Measurements from ENCODE around the gene TKT.

TKT gene

GRCh38 chr3:53242155-53242554, 13.7 kb downstream of the TKT start:
- H3K4me3 ChIP-seq (ENCODE audit: low read depth in 1 of 5, low read length in 5 of 5) = no peak overlapping the region
- peak overlapping the region in 2 of 5 donors; percentile 39 to 44 for H3K9ac ChIP-seq (ENCODE audit: low read length in 5 of 5)
- peak overlapping the region; percentile 77 for H3K27ac ChIP-seq (ENCODE audit: low read depth, low read length)
- no peaks in the 10 kb centered on the region for H3K9me3 ChIP-seq (ENCODE audit: control insufficient read depth in 5 of 5, low read length in 5 of 5)
- H3K27me3 ChIP-seq (ENCODE audit: control insufficient read depth in 5 of 5, insufficient read depth in 4 of 5, low read length in 5 of 5) = no peaks in the 10 kb centered on the region
- peaks cover 5 to 77% (median 48%) of the 10 kb centered on the region in 5 donors for H3K4me1 ChIP-seq (ENCODE audit: control insufficient read depth in 5 of 5, insufficient read depth in 5 of 5, low read length in 5 of 5)
- H3K36me3 ChIP-seq (ENCODE audit: control insufficient read depth in 5 of 5, insufficient read depth in 5 of 5, low read length in 5 of 5) = peaks cover 0 to 52% (median 48%) of the 10 kb centered on the region in 5 donors

- peak overlapping the region in 4 of 5 donors; percentile 4 to 39 (median 8) for H3K9ac ChIP-seq (ENCODE audit: low read length in 5 of 5)
- H3K4me1 ChIP-seq (ENCODE audit: control insufficient read depth in 5 of 5, insufficient read depth in 5 of 5, low read length in 5 of 5) = peaks cover 5 to 82% (median 56%) of the 10 kb centered on the region in 5 donors
Measured at GRCh38 chr3:53240989-53241972, 14.5 kb downstream of the TKT start.

GRCh38 chr3:53239800-53240199, 16.0 kb downstream of the TKT start:
- no peak overlapping the region for H3K4me3 ChIP-seq (ENCODE audit: low read depth in 1 of 5, low read length in 5 of 5)
- peak overlapping the region; percentile 77 for H3K27ac ChIP-seq (ENCODE audit: low read depth, low read length)
- peaks cover 6 to 92% (median 67%) of the 10 kb centered on the region in 5 donors for H3K4me1 ChIP-seq (ENCODE audit: control insufficient read depth in 5 of 5, insufficient read depth in 5 of 5, low read length in 5 of 5)
- peak overlapping the region in 2 of 5 donors; percentile 21 to 53 for H3K9ac ChIP-seq (ENCODE audit: low read length in 5 of 5)
- no peaks in the 10 kb centered on the region for H3K27me3 ChIP-seq (ENCODE audit: control insufficient read depth in 5 of 5, insufficient read depth in 4 of 5, low read length in 5 of 5)
- no peaks in the 10 kb centered on the region for H3K9me3 ChIP-seq (ENCODE audit: control insufficient read depth in 5 of 5, low read length in 5 of 5)
- H3K36me3 ChIP-seq (ENCODE audit: control insufficient read depth in 5 of 5, insufficient read depth in 5 of 5, low read length in 5 of 5) = peaks cover 0 to 69% (median 62%) of the 10 kb centered on the region in 5 donors

More at GRCh38 chr3:53240989-53241972, 14.5 kb downstream of the TKT start:
- no peaks in the 10 kb centered on the region for H3K27me3 ChIP-seq (ENCODE audit: control insufficient read depth in 5 of 5, insufficient read depth in 4 of 5, low read length in 5 of 5)
- H3K4me3 ChIP-seq (ENCODE audit: low read depth in 1 of 5, low read length in 5 of 5) = no peak overlapping the region
- H3K9me3 ChIP-seq (ENCODE audit: control insufficient read depth in 5 of 5, low read length in 5 of 5) = no peaks in the 10 kb centered on the region
- peaks cover 0 to 56% (median 54%) of the 10 kb centered on the region in 5 donors for H3K36me3 ChIP-seq (ENCODE audit: control insufficient read depth in 5 of 5, insufficient read depth in 5 of 5, low read length in 5 of 5)
- H3K27ac ChIP-seq (ENCODE audit: low read depth, low read length) = peak overlapping the region; percentile 77

GRCh38 chr3:53238886-53239285, 16.9 kb downstream of the TKT start:
- peak overlapping the region in 1 of 5 donors; percentile 30 for H3K9ac ChIP-seq (ENCODE audit: low read length in 5 of 5)
- no peak overlapping the region for H3K4me3 ChIP-seq (ENCODE audit: low read depth in 1 of 5, low read length in 5 of 5)
- H3K9me3 ChIP-seq (ENCODE audit: control insufficient read depth in 5 of 5, low read length in 5 of 5) = no peaks in the 10 kb centered on the region
- peaks cover 6 to 92% (median 66%) of the 10 kb centered on the region in 5 donors for H3K4me1 ChIP-seq (ENCODE audit: control insufficient read depth in 5 of 5, insufficient read depth in 5 of 5, low read length in 5 of 5)
- peaks cover 0 to 78% (median 70%) of the 10 kb centered on the region in 5 donors for H3K36me3 ChIP-seq (ENCODE audit: control insufficient read depth in 5 of 5, insufficient read depth in 5 of 5, low read length in 5 of 5)
- H3K27ac ChIP-seq (ENCODE audit: low read depth, low read length) = peak overlapping the region; percentile 77
- H3K27me3 ChIP-seq (ENCODE audit: control insufficient read depth in 5 of 5, insufficient read depth in 4 of 5, low read length in 5 of 5) = no peaks in the 10 kb centered on the region

GRCh38 chr3:53238051-53238850, 17.6 kb downstream of the TKT start:
- peaks cover 0 to 83% (median 72%) of the 10 kb centered on the region in 5 donors for H3K36me3 ChIP-seq (ENCODE audit: control insufficient read depth in 5 of 5, insufficient read depth in 5 of 5, low read length in 5 of 5)
- peak overlapping the region in 1 of 5 donors; percentile 59 for H3K9ac ChIP-seq (ENCODE audit: low read length in 5 of 5)

GRCh38 chr3:53236112-53236841, 19.5 kb downstream of the TKT start:
- no peaks in the 10 kb centered on the region for H3K9me3 ChIP-seq (ENCODE audit: control insufficient read depth in 5 of 5, low read length in 5 of 5)
- peak overlapping the region in 1 of 5 donors; percentile 20 for H3K4me3 ChIP-seq (ENCODE audit: low read depth in 1 of 5, low read length in 5 of 5)
- H3K27me3 ChIP-seq (ENCODE audit: control insufficient read depth in 5 of 5, insufficient read depth in 4 of 5, low read length in 5 of 5) = no peaks in the 10 kb centered on the region
- H3K27ac ChIP-seq (ENCODE audit: low read depth, low read length) = peak overlapping the region; percentile 77
- H3K9ac ChIP-seq (ENCODE audit: low read length in 5 of 5) = peak overlapping the region; percentile 16 to 71 (median 51)
- peaks cover 0 to 93% (median 82%) of the 10 kb centered on the region in 5 donors for H3K36me3 ChIP-seq (ENCODE audit: control insufficient read depth in 5 of 5, insufficient read depth in 5 of 5, low read length in 5 of 5)
- H3K4me1 ChIP-seq (ENCODE audit: control insufficient read depth in 5 of 5, insufficient read depth in 5 of 5, low read length in 5 of 5) = peaks cover 3 to 91% (median 57%) of the 10 kb centered on the region in 5 donors

More at GRCh38 chr3:53238051-53238850, 17.6 kb downstream of the TKT start:
- H3K27me3 ChIP-seq (ENCODE audit: control insufficient read depth in 5 of 5, insufficient read depth in 4 of 5, low read length in 5 of 5) = no peaks in the 10 kb centered on the region
- peaks cover 3 to 92% (median 65%) of the 10 kb centered on the region in 5 donors for H3K4me1 ChIP-seq (ENCODE audit: control insufficient read depth in 5 of 5, insufficient read depth in 5 of 5, low read length in 5 of 5)
- H3K4me3 ChIP-seq (ENCODE audit: low read depth in 1 of 5, low read length in 5 of 5) = no peak overlapping the region
- no peaks in the 10 kb centered on the region for H3K9me3 ChIP-seq (ENCODE audit: control insufficient read depth in 5 of 5, low read length in 5 of 5)
- H3K27ac ChIP-seq (ENCODE audit: low read depth, low read length) = peak overlapping the region; percentile 77

GRCh38 chr3:53235545-53235944, 20.3 kb downstream of the TKT start:
- Histone ChIP-seq H3K4me3 (ENCODE audit: low read depth in 1 of 5, low read length in 5 of 5) (no peak overlapping the region), H3K4me1 (ENCODE audit: control insufficient read depth in 5 of 5, insufficient read depth in 5 of 5, low read length in 5 of 5) (peaks cover 3 to 87% (median 51%) of the 10 kb centered on the region in 5 donors), H3K27me3 (ENCODE audit: control insufficient read depth in 5 of 5, insufficient read depth in 4 of 5, low read length in 5 of 5) (no peaks in the 10 kb centered on the region), H3K9me3 (ENCODE audit: control insufficient read depth in 5 of 5, low read length in 5 of 5) (no peaks in the 10 kb centered on the region), H3K36me3 (ENCODE audit: control insufficient read depth in 5 of 5, insufficient read depth in 5 of 5, low read length in 5 of 5) (peaks cover 0 to 93% (median 82%) of the 10 kb centered on the region in 5 donors), H3K27ac (ENCODE audit: low read depth, low read length) (peak overlapping the region; percentile 77), H3K9ac (ENCODE audit: low read length in 5 of 5) (peak overlapping the region in 3 of 5 donors; percentile 34 to 60 (median 38))

- no peaks in the 10 kb centered on the region for H3K9me3 ChIP-seq (ENCODE audit: control insufficient read depth in 5 of 5, low read length in 5 of 5)
- H3K9ac ChIP-seq (ENCODE audit: low read length in 5 of 5) = peak overlapping the region in 1 of 5 donors; percentile 9
- peaks cover 3 to 80% (median 51%) of the 10 kb centered on the region in 5 donors for H3K4me1 ChIP-seq (ENCODE audit: control insufficient read depth in 5 of 5, insufficient read depth in 5 of 5, low read length in 5 of 5)
- H3K4me3 ChIP-seq (ENCODE audit: low read depth in 1 of 5, low read length in 5 of 5) = no peak overlapping the region
- H3K27ac ChIP-seq (ENCODE audit: low read depth, low read length) = peak overlapping the region; percentile 68
- no peaks in the 10 kb centered on the region for H3K27me3 ChIP-seq (ENCODE audit: control insufficient read depth in 5 of 5, insufficient read depth in 4 of 5, low read length in 5 of 5)
- peaks cover 0 to 93% (median 82%) of the 10 kb centered on the region in 5 donors for H3K36me3 ChIP-seq (ENCODE audit: control insufficient read depth in 5 of 5, insufficient read depth in 5 of 5, low read length in 5 of 5)
Measured at GRCh38 chr3:53234841-53235232, 21.0 kb downstream of the TKT start.

Data from subcutaneous abdominal adipose tissue (tissue), 5 donors.